ENCODE measurements around the gene PPP2CA.

Gene PPP2CA

GRCh38 chr5:134149571-134150303 lies 76.1 kb downstream of the PPP2CA start:
- DNase-seq, result peak in 1 of 56 donors; percentile 14

GRCh38 chr5:134148986-134149539 lies 76.8 kb downstream of the PPP2CA start:
- no peak for DNase-seq

- no peak for DNase-seq
Observed at GRCh38 chr5:134148316-134148715, 77.6 kb downstream of the PPP2CA start.

- DNase-seq, result peak in 6 of 56 donors; percentile 16 to 43 (median 36)
Observed at GRCh38 chr5:134146651-134147518, 79.0 kb downstream of the PPP2CA start.

GRCh38 chr5:134145779-134146581 lies 79.9 kb downstream of the PPP2CA start:
- peak in 46 of 56 donors; percentile 28 to 89 (median 55) for DNase-seq

- no peak for DNase-seq
Observed at GRCh38 chr5:134145041-134145757, 80.7 kb downstream of the PPP2CA start.
